NCI-H1048 (cell line): ENCODE data around the gene COPS6.
"Not testable (repeated sequence)": the region's sequence is repeated elsewhere in the genome, so short reads cannot be mapped to it uniquely, and the experiment has no call there.

Source experiments
- DNase-seq: peaks from one replicate; lab custom pipeline; 2025; lab: John Stamatoyannopoulos, UW

The COPS6 gene

GRCh38 chr7:100127866-100128636 lies 39.3 kb downstream of the COPS6 start:
- DNase-seq, result no peak

GRCh38 chr7:100128637-100128963 lies 39.8 kb downstream of the COPS6 start:
- no peak for DNase-seq

GRCh38 chr7:100130220-100130607 lies 41.4 kb downstream of the COPS6 start:
- not testable (repeated sequence) for DNase-seq

GRCh38 chr7:100130608-100131453 lies 42.1 kb downstream of the COPS6 start:
- DNase-seq, result peak; percentile 20

GRCh38 chr7:100132126-100132525 lies 43.4 kb downstream of the COPS6 start:
- DNase-seq, result no peak

GRCh38 chr7:100132697-100133151 lies 44.0 kb downstream of the COPS6 start:
- DNase-seq, result no peak

GRCh38 chr7:100137851-100138760 lies 49.3 kb downstream of the COPS6 start:
- DNase-seq, result no peak

- no peak for DNase-seq
Observed at GRCh38 chr7:100141555-100141949, 52.8 kb downstream of the COPS6 start.
